Sigmoid colon (tissue), 7 donors: ENCODE results near the gene ZNF839. TPM values are rescaled to one million over a fixed set of nuclear protein-coding genes. Genes with fewer than 3 reads are reported as not detected.

ENCODE experiments used
- DNase-seq: peaks from one replicate; pipeline ENCODE4 v3.0.0-alpha.2; 2019
- H3K27ac ChIP-seq, 4 donors: fragments of 200-600 bp; sonication (generic); one replicate each; pipeline ENCODE4 v1.5.1; 2016 to 2019; ENCODE audit warnings: mild to moderate bottlenecking in 1 of 4
- H3K27me3 ChIP-seq, 3 donors: fragments of 200-600 bp; sonication (generic); one replicate each; pipeline ENCODE4 v1.5.1; 2019; ENCODE audit warnings: mild to moderate bottlenecking in 1 of 3
- H3K36me3 ChIP-seq, 4 donors: fragments of 200-600 bp; sonication (generic); one replicate each; pipeline ENCODE4 v1.5.1; 2016 to 2019
- H3K4me1 ChIP-seq, 4 donors: fragments of 200-600 bp; sonication (generic); one replicate each; pipeline ENCODE4 v1.5.1; 2017 to 2019
- H3K4me3 ChIP-seq, 4 donors: fragments of 200-600 bp; sonication (generic); one replicate each; pipeline ENCODE4 v1.5.1; 2017 to 2019; ENCODE audit warnings: mild to moderate bottlenecking in 2 of 4, moderate library complexity in 1 of 4
- H3K9me3 ChIP-seq, 4 donors: fragments of 200-600 bp in 3 of 4; sonication (generic) in 3 of 4; one replicate each; pipeline versions ENCODE4 v1.5.1 to v1.6.1; 2013 to 2019
- EP300 ChIP-seq, 4 donors: sonication (generic); formaldehyde crosslinking; IDR thresholded peaks; one replicate each; pipeline ENCODE4 v1.6.1; 2017; ENCODE audit warnings: antibody characterized with exemption in 4 of 4
- POLR2A ChIP-seq, 2 donors: fragments of 450-650 bp; IDR thresholded peaks; one replicate each; pipeline ENCODE4 v1.6.1; 2016; ENCODE audit warnings: antibody characterized with exemption in 2 of 2, mild to moderate bottlenecking in 2 of 2, moderate library complexity in 2 of 2
- POLR2AphosphoS5 ChIP-seq, 4 donors: sonication (generic); formaldehyde crosslinking; IDR thresholded peaks; one replicate each; pipeline ENCODE4 v1.6.1; 2017; ENCODE audit warnings: antibody characterized with exemption in 4 of 4
- WGBS, 2 donors: extraction: QIAGEN DNeasy Blood & Tissue Kit; methylation state at CpG; one replicate each; pipeline ENCODE4 v1.1.7; 2013; 5-methylcytosine and 5-hydroxymethylcytosine counted together
- intact Hi-C: fragments of 100-400 bp; cut with DNase I; formaldehyde crosslinking; loops from one replicate; pipeline ENCODE4 v1.15.1; 2023
- polyA plus RNA-seq, 3 donors: library from polyadenylated mRNA; stranded (reverse); fragments of 200-250 nt; gene quantifications; one replicate each; pipeline ENCODE4 v1.2.3, GENCODE V29; 2013
- total RNA-seq, 4 donors: library from RNA; depleted of rRNA; stranded (reverse); fragments of >200 nt; gene quantifications; one replicate each; pipeline ENCODE4 v1.1.0, GENCODE V29; 2016
- TF ChIP-seq, protein P1 (sequence below), 4 experiments: fragments of 450-650 bp in 3 of 4; fragments of 200-600 bp in 1 of 4; IDR thresholded peaks; one replicate each; pipeline ENCODE4 v1.5.1; 2016 to 2019; ENCODE audit warnings: antibody characterized with exemption in 4 of 4, mild to moderate bottlenecking in 3 of 4, moderate library complexity in 2 of 4
- donor health status: healthy with polysubstance abuse.
- donor health status: Bipolar disorder and iron deficiency.
- donor health status: healthy.

Gene ZNF839
- total and polyA plus RNA-seq, 7 donors: 4.6 to 12.2 (median 7.9) TPM

DNA sequence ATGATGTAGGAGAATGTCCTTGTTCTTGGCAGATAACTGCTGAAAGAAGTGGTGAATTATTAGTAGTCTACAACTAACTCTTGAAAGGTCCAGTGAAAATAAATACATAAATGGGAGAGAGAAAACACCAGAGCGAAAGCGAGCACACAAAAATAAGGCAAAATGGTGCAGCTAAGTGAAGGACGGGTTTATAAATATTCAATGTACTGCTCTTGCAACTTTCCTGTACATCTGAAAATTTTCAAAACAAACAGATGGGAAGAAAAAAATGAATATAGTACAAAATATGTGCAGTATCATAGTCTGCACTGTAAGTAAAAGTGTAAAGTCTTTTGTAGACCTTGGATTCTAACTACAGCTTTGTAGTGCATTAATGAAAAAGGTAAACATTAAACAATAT lies 15.9 kb upstream of the ZNF839 start:
- intact Hi-C loops: loop anchor here (2.0 kb wide), 1 partner anchor 165 kb away; the partner anchor contains the start of gene WDR20
- Histone ChIP-seq H3K36me3 (no peaks in the 10 kb centered on the region), H3K9me3 (no peaks in the 10 kb centered on the region), H3K27ac (no peak overlapping the region), H3K27me3 (no peaks in the 10 kb centered on the region), H3K4me1 (peaks cover 0 to 17% (median 5%) of the 10 kb centered on the region in 4 donors), H3K4me3 (no peak overlapping the region)
- TF ChIP-seq POLR2AphosphoS5 (IDR thresholded peaks at IDR 0.05): no peak
- WGBS, 2 donors: 95 to 97% methylated on average over 3 of the region's 3 CpGs
- DNase-seq: no peak

DNA sequence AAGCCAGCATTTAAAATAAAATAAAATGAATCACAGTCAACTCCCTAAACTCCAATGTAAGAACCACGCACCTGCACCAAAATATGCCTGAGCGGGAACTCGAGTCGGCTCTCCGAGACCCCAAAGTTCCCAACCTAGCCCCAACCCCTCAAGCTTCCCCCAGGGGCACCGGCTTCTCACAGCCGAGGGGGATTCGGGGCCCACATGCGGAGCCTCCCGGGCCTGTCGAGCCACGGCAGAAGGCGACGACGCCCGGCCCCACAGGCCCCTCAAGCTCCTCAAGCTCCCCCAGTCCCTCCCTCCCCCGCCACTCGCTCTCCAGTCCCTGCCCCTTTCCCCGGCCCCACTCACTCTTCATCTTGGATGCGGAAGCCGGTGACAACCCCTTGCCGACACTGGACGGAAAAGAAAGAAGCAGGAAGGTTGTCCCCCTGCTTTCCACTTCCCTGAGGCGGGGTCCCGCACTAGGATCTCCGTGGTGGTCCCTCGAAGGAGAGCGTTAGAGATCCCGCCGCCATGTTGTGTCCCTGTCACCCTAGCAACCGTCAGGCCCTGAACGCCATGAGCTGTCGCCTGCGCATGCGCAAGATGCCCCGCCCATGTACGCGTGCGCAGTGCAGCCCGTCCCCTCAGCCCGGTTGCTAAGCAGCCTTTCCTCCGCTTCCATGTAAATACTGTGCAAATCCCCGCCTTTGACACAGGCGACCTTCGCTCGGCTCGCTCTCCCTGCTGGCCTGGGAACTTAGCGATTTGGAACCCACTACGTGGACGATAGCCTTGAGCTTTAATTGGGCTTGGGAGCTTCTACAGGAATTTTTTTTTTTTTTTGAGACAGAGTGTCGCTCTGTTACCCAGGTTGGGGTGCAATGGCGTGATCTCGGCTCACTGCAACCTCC lies 14.7 kb upstream of the ZNF839 start, which contains the start of gene MOK:
TSS of gene MOK (minus strand) at position 554 of the 896 bp plus-strand sequence. CDS start at position 358, 196 bp downstream.
- no peaks in the 10 kb centered on the region for H3K36me3 ChIP-seq
- DNase-seq: peak; percentile 97
- H3K4me1 ChIP-seq: peaks cover 0 to 17% (median 5%) of the 10 kb centered on the region in 4 donors
- H3K4me3 ChIP-seq: peak within 1 kb of the TSS; percentile 60 to 81 (median 64)
- intact Hi-C loops: loop anchor here (2.0 kb wide), 1 partner anchor 166 kb away; the partner anchor contains the start of gene WDR20
- H3K9me3 ChIP-seq: no peaks in the 10 kb centered on the region
- H3K27me3 ChIP-seq: no peaks in the 10 kb centered on the region
- TF ChIP-seq POLR2AphosphoS5 (IDR thresholded peaks at IDR 0.05): peak in 2 of 4 donors; percentile 18 to 80
- TF ChIP-seq POLR2A (IDR thresholded peaks at IDR 0.05): no peak
- no peak for TF ChIP-seq EP300 (IDR thresholded peaks at IDR 0.05)
- TF ChIP-seq, protein P1, sequence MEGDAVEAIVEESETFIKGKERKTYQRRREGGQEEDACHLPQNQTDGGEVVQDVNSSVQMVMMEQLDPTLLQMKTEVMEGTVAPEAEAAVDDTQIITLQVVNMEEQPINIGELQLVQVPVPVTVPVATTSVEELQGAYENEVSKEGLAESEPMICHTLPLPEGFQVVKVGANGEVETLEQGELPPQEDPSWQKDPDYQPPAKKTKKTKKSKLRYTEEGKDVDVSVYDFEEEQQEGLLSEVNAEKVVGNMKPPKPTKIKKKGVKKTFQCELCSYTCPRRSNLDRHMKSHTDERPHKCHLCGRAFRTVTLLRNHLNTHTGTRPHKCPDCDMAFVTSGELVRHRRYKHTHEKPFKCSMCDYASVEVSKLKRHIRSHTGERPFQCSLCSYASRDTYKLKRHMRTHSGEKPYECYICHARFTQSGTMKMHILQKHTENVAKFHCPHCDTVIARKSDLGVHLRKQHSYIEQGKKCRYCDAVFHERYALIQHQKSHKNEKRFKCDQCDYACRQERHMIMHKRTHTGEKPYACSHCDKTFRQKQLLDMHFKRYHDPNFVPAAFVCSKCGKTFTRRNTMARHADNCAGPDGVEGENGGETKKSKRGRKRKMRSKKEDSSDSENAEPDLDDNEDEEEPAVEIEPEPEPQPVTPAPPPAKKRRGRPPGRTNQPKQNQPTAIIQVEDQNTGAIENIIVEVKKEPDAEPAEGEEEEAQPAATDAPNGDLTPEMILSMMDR (IDR thresholded peaks at IDR 0.05): no peak
- peak within 1 kb of the TSS; percentile 52 to 69 (median 64) for H3K27ac ChIP-seq
- 0 to 1% methylated on average over 53 of the region's 53 CpGs for WGBS, 2 donors

DNA sequence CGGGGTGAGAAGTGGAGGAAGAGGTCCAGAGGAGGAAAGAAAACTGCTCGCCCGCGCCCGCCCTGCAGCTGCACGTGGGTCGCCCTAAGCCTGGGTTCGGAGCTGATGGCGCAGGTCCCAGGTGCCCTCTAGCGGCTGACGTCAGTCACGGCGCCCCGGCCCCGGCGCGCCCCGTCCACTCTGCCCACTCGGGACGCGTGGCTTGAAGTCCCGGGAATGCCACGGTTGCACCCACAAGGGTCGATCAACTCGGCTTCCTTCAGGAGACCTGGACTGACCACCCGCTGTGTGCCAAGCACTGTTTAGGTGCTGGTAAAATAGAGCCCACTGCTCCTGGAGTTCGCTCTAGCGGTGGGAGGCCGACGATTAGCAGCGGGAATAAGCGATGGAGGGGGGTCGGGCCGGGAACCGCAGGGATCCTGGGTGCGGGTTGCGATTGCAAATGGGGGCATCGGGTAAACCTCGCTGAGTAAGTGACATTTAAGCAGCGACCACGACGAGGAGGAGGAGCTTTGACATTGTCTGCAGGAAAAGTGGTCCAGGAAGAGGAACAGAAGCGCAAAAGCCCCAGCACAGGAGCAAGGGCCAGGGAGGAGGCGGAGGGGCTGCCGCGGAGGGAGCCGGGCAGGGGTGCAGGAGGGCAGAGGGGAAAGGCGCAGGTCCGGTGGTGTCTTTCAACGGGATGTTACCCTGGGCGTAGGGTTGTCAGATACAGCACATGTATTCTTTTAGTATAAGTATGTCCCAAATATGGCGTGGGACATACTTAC lies 5.1 kb upstream of the ZNF839 start:
- peak; percentile 93 for DNase-seq
- H3K36me3 ChIP-seq: no peaks in the 10 kb centered on the region
- intact Hi-C loops: loop anchor here (1.0 to 10.0 kb wide), 4 partner anchors 79 to 350 kb away; partner anchors contain the start of gene DYNC1H1
- no peaks in the 10 kb centered on the region for H3K27me3 ChIP-seq
- peak overlapping the region; percentile 30 to 50 (median 48) for H3K4me3 ChIP-seq
- TF ChIP-seq POLR2A (IDR thresholded peaks at IDR 0.05) (no peak), POLR2AphosphoS5 (IDR thresholded peaks at IDR 0.05) (peak in 1 of 4 donors; percentile 31), EP300 (IDR thresholded peaks at IDR 0.05) (no peak)
- TF ChIP-seq, protein P1 (IDR thresholded peaks at IDR 0.05): peak; percentile 87 to 95 (median 92)
- peaks cover 0 to 40% (median 30%) of the 10 kb centered on the region in 4 donors for H3K4me1 ChIP-seq
- WGBS, 2 donors: 7% methylated on average over 52 of the region's 52 CpGs
- H3K9me3 ChIP-seq: no peaks in the 10 kb centered on the region
- peak overlapping the region; percentile 35 to 59 (median 46) for H3K27ac ChIP-seq

DNA sequence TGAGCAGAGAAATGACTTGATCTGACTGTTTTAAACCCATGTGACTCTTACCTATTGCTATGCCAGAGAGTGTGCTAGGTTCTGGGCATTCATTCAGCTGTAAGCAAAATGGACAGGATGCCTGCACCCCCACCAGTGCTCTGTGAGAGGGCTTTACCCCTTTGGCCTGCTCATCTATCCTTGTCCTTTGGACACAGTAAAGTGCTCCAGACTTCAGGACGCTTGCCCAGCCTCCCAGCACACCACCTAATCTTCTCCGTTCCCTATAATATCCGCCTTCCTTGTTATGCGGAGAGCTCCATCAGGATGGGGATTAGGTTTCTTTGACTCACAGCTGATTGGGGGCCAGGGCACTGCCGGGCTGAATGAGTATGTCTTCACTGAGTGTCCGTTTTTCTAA lies 4.4 kb upstream of the ZNF839 start:
- intact Hi-C loops: loop anchor here (5.0 to 10.0 kb wide), 2 partner anchors 173 to 350 kb away; partner anchors contain the start of gene DYNC1H1
- no peak overlapping the region for H3K27ac ChIP-seq
- H3K36me3 ChIP-seq: no peaks in the 10 kb centered on the region
- 89 to 95% methylated on average over 6 of the region's 6 CpGs for WGBS, 2 donors
- no peak overlapping the region for H3K4me3 ChIP-seq
- no peaks in the 10 kb centered on the region for H3K9me3 ChIP-seq
- no peak for DNase-seq
- no peaks in the 10 kb centered on the region for H3K27me3 ChIP-seq
- TF ChIP-seq POLR2A (IDR thresholded peaks at IDR 0.05) (no peak), EP300 (IDR thresholded peaks at IDR 0.05) (no peak), POLR2AphosphoS5 (IDR thresholded peaks at IDR 0.05) (no peak)
- TF ChIP-seq, protein P1 (IDR thresholded peaks at IDR 0.05): no peak
- H3K4me1 ChIP-seq: peaks cover 0 to 42% (median 31%) of the 10 kb centered on the region in 4 donors
